CD14-positive monocyte (primary cell): Measurements from ENCODE around the gene LTA4H. TPM values are rescaled to one million over a fixed set of nuclear protein-coding genes. Genes with fewer than 3 reads are reported as not detected.

Source experiments
- DNase-seq, 3 donors: peaks; one replicate each; pipeline ENCODE4 v3.0.0-alpha.2; 2011 to 2022
- H2AFZ ChIP-seq: 2 replicates; pipeline ENCODE4 v1.6.0; 2012; ENCODE audit warnings: mild to moderate bottlenecking, low read depth, low read length, inconsistent platforms; ENCODE audit not compliant: insufficient read depth, poor library complexity, severe bottlenecking
- H3K27ac ChIP-seq, 2 donors: 1 replicate in 1 of 2; 2 replicates in 1 of 2; pipeline ENCODE4 v1.5.1; 2012 to 2013; ENCODE audit warnings: low read length in 2 of 2, control low read depth in 1 of 2, inconsistent platforms in 1 of 2, low read depth in 1 of 2, mild to moderate bottlenecking in 1 of 2
- H3K27me3 ChIP-seq, 2 donors: one replicate each; pipeline versions ENCODE4 v1.6.0 to v1.6.1; 2011 to 2013; ENCODE audit warnings: low read length in 2 of 2; ENCODE audit not compliant: control insufficient read depth in 2 of 2, insufficient read depth in 2 of 2
- H3K36me3 ChIP-seq, 2 donors: replicated peaks in 1 of 2; 1 replicate in 1 of 2; 2 replicates in 1 of 2; pipeline versions ENCODE4 v1.5.1 to v1.6.1; 2012 to 2013; ENCODE audit warnings: low read length in 2 of 2, control low read depth in 1 of 2, inconsistent platforms in 1 of 2, mild to moderate bottlenecking in 1 of 2; ENCODE audit not compliant: insufficient read depth in 2 of 2, control insufficient read depth in 1 of 2
- H3K4me1 ChIP-seq, 2 donors: 1 replicate in 1 of 2; 2 replicates in 1 of 2; pipeline versions ENCODE4 v1.5.1 to v1.6.1; 2012 to 2013; ENCODE audit warnings: low read length in 2 of 2, control low read depth in 1 of 2, inconsistent platforms in 1 of 2, mild to moderate bottlenecking in 1 of 2, moderate library complexity in 1 of 2; ENCODE audit not compliant: insufficient read depth in 2 of 2, control insufficient read depth in 1 of 2
- H3K4me2 ChIP-seq: replicated peaks from 2 replicates; pipeline ENCODE3; 2012; ENCODE audit warnings: low read length, moderate library complexity, mild to moderate bottlenecking; ENCODE audit not compliant: poor library complexity, severe bottlenecking; ENCODE audit errors: extremely low read depth
- H3K4me3 ChIP-seq, 3 experiments: fragments of 200-600 bp in 1 of 3; sonication (generic) in 1 of 3; replicated peaks in 1 of 3; 1 replicate in 2 of 3; 2 replicates in 1 of 3; pipeline ENCODE4 v1.5.1; 2011 to 2013; ENCODE audit warnings: low read length in 3 of 3, mild to moderate bottlenecking in 3 of 3, control low read depth in 2 of 3, low read depth in 2 of 3, inconsistent platforms in 1 of 3, moderate library complexity in 1 of 3
- H3K79me2 ChIP-seq: 2 replicates; pipeline ENCODE4 v1.6.0; 2012; ENCODE audit warnings: mild to moderate bottlenecking, control low read depth, inconsistent platforms, low read length, moderate library complexity; ENCODE audit not compliant: insufficient read depth
- H3K9ac ChIP-seq: 2 replicates; pipeline ENCODE4 v1.6.0; 2017; ENCODE audit warnings: low read length, mild to moderate bottlenecking; ENCODE audit not compliant: insufficient read depth, poor library complexity, severe bottlenecking
- H3K9me3 ChIP-seq, 2 donors: replicated peaks in 1 of 2; 1 replicate in 1 of 2; 2 replicates in 1 of 2; pipeline versions ENCODE4 v1.5.1 to v1.6.1; 2012 to 2013; ENCODE audit warnings: low read length in 2 of 2, control low read depth in 1 of 2; ENCODE audit not compliant: control insufficient read depth in 1 of 2, insufficient read depth in 1 of 2
- H4K20me1 ChIP-seq: 2 replicates; pipeline ENCODE4 v1.6.0; 2012; ENCODE audit warnings: mild to moderate bottlenecking, low read length, control low read depth, moderate library complexity; ENCODE audit not compliant: insufficient read depth
- H3K27ac Mint-ChIP-seq, 7 donors: one replicate each; pipeline ENCODE4 v1.8.0; 2020; ENCODE audit warnings: mild to moderate bottlenecking in 7 of 7, mixed read lengths in 7 of 7, moderate library complexity in 6 of 7, inconsistent platforms in 2 of 7
- H3K27me3 Mint-ChIP-seq, 3 donors: one replicate each; pipeline ENCODE4 v1.8.0; 2021 to 2022; ENCODE audit warnings: low read depth in 3 of 3, mild to moderate bottlenecking in 3 of 3, mixed read lengths in 3 of 3, moderate library complexity in 3 of 3, inconsistent platforms in 1 of 3
- H3K36me3 Mint-ChIP-seq, 2 donors: one replicate each; pipeline ENCODE4 v1.8.0; 2020; ENCODE audit warnings: mixed read lengths in 2 of 2, inconsistent platforms in 1 of 2, mild to moderate bottlenecking in 1 of 2
- H3K4me1 Mint-ChIP-seq: one replicate; pipeline ENCODE4 v1.8.0; 2020; ENCODE audit warnings: mild to moderate bottlenecking, mixed read lengths
- H3K4me3 Mint-ChIP-seq, 2 donors: one replicate each; pipeline ENCODE4 v1.8.0; 2020; ENCODE audit warnings: mild to moderate bottlenecking in 2 of 2, mixed read lengths in 2 of 2, moderate library complexity in 1 of 2
- H3K9me3 Mint-ChIP-seq, 7 donors: one replicate each; pipeline ENCODE4 v1.8.0; 2020 to 2022; ENCODE audit warnings: mixed read lengths in 7 of 7, mild to moderate bottlenecking in 6 of 7, moderate library complexity in 6 of 7, inconsistent platforms in 2 of 7
- WGBS: methylation state at CpG from one replicate; pipeline ENCODE4 v1.1.5; 2013; ENCODE audit warnings: missing lambda C conversion rate; ENCODE audit not compliant: insufficient coverage; 5-methylcytosine and 5-hydroxymethylcytosine counted together
- intact Hi-C, 2 donors: fragments of 100-400 bp; cut with micrococcal nuclease; formaldehyde crosslinking; loops; one replicate each; pipeline versions ENCODE4 v1.15.0 to v1.15.1; 2023
- polyA plus RNA-seq, 3 donors: library from polyadenylated mRNA; depleted of rRNA in 1 of 3; unstranded in 2 of 3; stranded (reverse) in 1 of 3; fragments of 300-500 nt in 2 of 3; fragments of >200 nt in 1 of 3; fragmentation: Illumina TruSeq in 2 of 3; gene quantifications; 1 replicate in 2 of 3; 2 replicates in 1 of 3; pipeline ENCODE4 v1.2.3, GENCODE V29; 2012 to 2021
- TF ChIP-seq, protein P1 (sequence below): fragments of 200-600 bp; IDR thresholded peaks from one replicate; pipeline ENCODE4 v1.8.0; 2022; ENCODE audit warnings: antibody characterized with exemption, mild to moderate bottlenecking

The LTA4H gene
- polyA plus RNA-seq, 3 donors, result 278 to 963 (median 647) TPM

DNA sequence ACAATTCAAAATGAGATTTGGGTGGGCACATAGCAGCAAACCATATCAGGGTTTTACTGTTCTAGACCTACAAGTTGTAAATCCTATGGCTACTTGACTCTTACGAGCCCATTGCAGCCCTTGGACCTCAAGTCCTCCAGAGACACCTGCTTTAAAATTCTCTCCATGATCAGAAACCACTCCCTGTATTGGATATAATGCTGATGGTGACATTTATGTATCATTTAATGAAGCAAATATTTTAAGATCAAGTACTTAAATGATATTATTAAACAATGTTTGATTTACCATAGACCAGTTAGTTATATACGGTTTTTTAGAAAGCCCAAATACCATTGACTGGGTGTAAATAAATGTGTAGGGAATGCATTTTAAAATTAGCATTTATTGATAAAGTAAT lies 68.1 kb downstream of the LTA4H start:
- Mint-ChIP-seq H3K27me3 (no peaks in the 10 kb centered on the region), H3K9me3 (peaks cover 0 to 11% (median 6%) of the 10 kb centered on the region in 7 donors), H3K27ac (no peak overlapping the region), H3K36me3 (peaks cover 6 to 14% of the 10 kb centered on the region in 2 donors), H3K4me3 (no peak overlapping the region), H3K4me1 (peaks cover 15% of the 10 kb centered on the region)
- no peaks in the 10 kb centered on the region for H3K27me3 ChIP-seq
- no peaks in the 10 kb centered on the region for H3K79me2 ChIP-seq
- TF ChIP-seq, protein P1, sequence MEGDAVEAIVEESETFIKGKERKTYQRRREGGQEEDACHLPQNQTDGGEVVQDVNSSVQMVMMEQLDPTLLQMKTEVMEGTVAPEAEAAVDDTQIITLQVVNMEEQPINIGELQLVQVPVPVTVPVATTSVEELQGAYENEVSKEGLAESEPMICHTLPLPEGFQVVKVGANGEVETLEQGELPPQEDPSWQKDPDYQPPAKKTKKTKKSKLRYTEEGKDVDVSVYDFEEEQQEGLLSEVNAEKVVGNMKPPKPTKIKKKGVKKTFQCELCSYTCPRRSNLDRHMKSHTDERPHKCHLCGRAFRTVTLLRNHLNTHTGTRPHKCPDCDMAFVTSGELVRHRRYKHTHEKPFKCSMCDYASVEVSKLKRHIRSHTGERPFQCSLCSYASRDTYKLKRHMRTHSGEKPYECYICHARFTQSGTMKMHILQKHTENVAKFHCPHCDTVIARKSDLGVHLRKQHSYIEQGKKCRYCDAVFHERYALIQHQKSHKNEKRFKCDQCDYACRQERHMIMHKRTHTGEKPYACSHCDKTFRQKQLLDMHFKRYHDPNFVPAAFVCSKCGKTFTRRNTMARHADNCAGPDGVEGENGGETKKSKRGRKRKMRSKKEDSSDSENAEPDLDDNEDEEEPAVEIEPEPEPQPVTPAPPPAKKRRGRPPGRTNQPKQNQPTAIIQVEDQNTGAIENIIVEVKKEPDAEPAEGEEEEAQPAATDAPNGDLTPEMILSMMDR, result no peak
- H4K20me1 ChIP-seq, result no peaks in the 10 kb centered on the region
- DNase-seq, result no peak
- no CpG with 5 or more reads among the region's 2 CpGs for WGBS
- no peak overlapping the region for H3K27ac ChIP-seq
- H3K4me2 ChIP-seq, result no peak overlapping the region
- peaks cover 2 to 3% of the 10 kb centered on the region in 2 donors for H3K36me3 ChIP-seq
- no peak overlapping the region for H3K9ac ChIP-seq
- peaks cover 6 to 9% of the 10 kb centered on the region in 2 donors for H3K4me1 ChIP-seq
- intact Hi-C loops, result no loop called here
- H2AFZ ChIP-seq, result no peak overlapping the region
- H3K9me3 ChIP-seq, result no peaks in the 10 kb centered on the region
- H3K4me3 ChIP-seq, result no peak overlapping the region

DNA sequence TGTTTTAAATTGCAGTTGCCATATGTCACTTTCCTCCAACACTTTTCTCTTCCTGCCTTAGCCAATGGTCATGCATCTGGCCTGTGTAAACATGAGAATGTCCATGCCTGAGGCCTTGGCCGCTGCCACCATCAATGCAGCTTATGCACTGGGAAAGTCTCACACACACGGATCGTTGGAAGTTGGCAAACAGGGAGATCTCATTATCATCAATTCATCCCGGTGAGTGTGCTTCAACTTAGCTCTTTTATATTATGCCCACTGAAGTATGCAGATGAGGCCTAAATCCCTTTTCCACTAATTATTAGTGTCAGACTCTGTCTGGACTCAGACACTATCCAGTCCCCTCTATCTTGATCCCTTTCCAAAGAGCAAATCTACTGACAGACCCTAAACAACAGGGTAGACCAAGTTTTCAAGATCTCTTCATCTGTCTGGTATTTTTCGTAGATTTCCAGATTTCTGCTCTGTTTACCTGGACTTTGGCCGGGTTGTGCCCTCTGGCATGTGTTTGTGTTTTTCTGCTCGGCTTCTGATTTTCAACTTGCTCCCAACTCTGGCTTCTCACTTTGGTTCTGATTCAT lies 69.0 kb downstream of the LTA4H start:
- Histone ChIP-seq H2AFZ (no peak overlapping the region), H3K9ac (no peak overlapping the region), H3K4me1 (peaks cover 6 to 9% of the 10 kb centered on the region in 2 donors), H3K27me3 (no peaks in the 10 kb centered on the region), H3K79me2 (no peaks in the 10 kb centered on the region), H3K4me3 (no peak overlapping the region), H3K36me3 (no peaks in the 10 kb centered on the region), H3K27ac (no peak overlapping the region), H3K4me2 (no peak overlapping the region), H4K20me1 (no peaks in the 10 kb centered on the region), H3K9me3 (no peaks in the 10 kb centered on the region)
- Mint-ChIP-seq H3K36me3 (peaks cover 3 to 10% of the 10 kb centered on the region in 2 donors), H3K9me3 (peaks cover 0 to 11% (median 6%) of the 10 kb centered on the region in 7 donors), H3K27ac (no peak overlapping the region), H3K27me3 (no peaks in the 10 kb centered on the region), H3K4me1 (peaks cover 15% of the 10 kb centered on the region), H3K4me3 (no peak overlapping the region)
- TF ChIP-seq, protein P1, result no peak
- intact Hi-C loops, result no loop called here
- 97% methylated on average over 7 of the region's 7 CpGs for WGBS
- no peak for DNase-seq
